CD4-positive, alpha-beta T cell treated with Interleukin-12 subunit alpha and Interleukin-12 subunit beta, for 1 hour (primary cell): ENCODE measurements around the gene CSAG3.
"Not testable (repeated sequence)": the region's sequence is repeated elsewhere in the genome, so short reads cannot be mapped to it uniquely, and the experiment has no call there.

Experiments used
- DNase-seq: peaks from one replicate; pipeline ENCODE4 v3.0.0-alpha.2; 2020

CSAG3 gene

GRCh38 chrX:152758918-152759317, at the start of gene CSAG3:
TSS of gene CSAG3 (plus strand) at chrX:152759218.
- not testable (repeated sequence) for DNase-seq

GRCh38 chrX:152713195-152713594, 45.8 kb upstream of the CSAG3 start:
- not testable (repeated sequence) for DNase-seq

GRCh38 chrX:152713815-152714787, 44.9 kb upstream of the CSAG3 start, which contains the start of gene MAGEA2B:
TSS of gene MAGEA2B (plus strand) at chrX:152714628. CDS start at chrX:152717107, 2,479 bp downstream.
- not testable (repeated sequence) for DNase-seq

- no peak for DNase-seq
Observed at GRCh38 chrX:152725409-152725808, 33.6 kb upstream of the CSAG3 start.

GRCh38 chrX:152733261-152733975, 25.6 kb upstream of the CSAG3 start, which contains the start of the genes CSAG1 and MAGEA12:
TSS of gene CSAG1 (minus strand) at chrX:152733721. CDS start at chrX:152732460, 1,261 bp downstream.
TSS of gene MAGEA12 (plus strand) at chrX:152733757. CDS start at chrX:152736162, 2,405 bp downstream.
- no peak for DNase-seq

GRCh38 chrX:152734143-152734858, 24.7 kb upstream of the CSAG3 start:
- DNase-seq = not testable (repeated sequence)

- DNase-seq = no peak
Observed at GRCh38 chrX:152735101-152735500, 23.9 kb upstream of the CSAG3 start.

- DNase-seq = no peak
Observed at GRCh38 chrX:152735860-152736511, 23.0 kb upstream of the CSAG3 start.

GRCh38 chrX:152736528-152736927, 22.5 kb upstream of the CSAG3 start:
- DNase-seq = not testable (repeated sequence)

GRCh38 chrX:152738560-152738959, 20.5 kb upstream of the CSAG3 start:
- no peak for DNase-seq

- DNase-seq = not testable (repeated sequence)
Observed at GRCh38 chrX:152753686-152754650, 5.0 kb upstream of the CSAG3 start, which contains the start of gene MAGEA2. TSS of gene MAGEA2 (minus strand) at chrX:152753842. CDS start at chrX:152751363, 2,479 bp downstream.

- not testable (repeated sequence) for DNase-seq
Observed at GRCh38 chrX:152754871-152755270, 4.1 kb upstream of the CSAG3 start.

GRCh38 chrX:152759544-152759943, 526 bp downstream of the CSAG3 start:
- not testable (repeated sequence) for DNase-seq

GRCh38 chrX:152761582-152761981, 2.6 kb downstream of the CSAG3 start:
- not testable (repeated sequence) for DNase-seq

GRCh38 chrX:152766562-152766961, 7.5 kb downstream of the CSAG3 start:
- DNase-seq = not testable (repeated sequence)

- not testable (repeated sequence) for DNase-seq
Observed at GRCh38 chrX:152769549-152770289, 10.7 kb downstream of the CSAG3 start, which contains the start of gene MAGEA6. TSS of gene MAGEA6 (minus strand) at chrX:152769689. CDS start at chrX:152767650, 2,039 bp downstream.

- DNase-seq = not testable (repeated sequence)
Observed at GRCh38 chrX:152787062-152787461, 28.0 kb downstream of the CSAG3 start.

GRCh38 chrX:152798945-152799344, 39.9 kb downstream of the CSAG3 start:
- no peak for DNase-seq

- no peak for DNase-seq
Observed at GRCh38 chrX:152806035-152806434, 47.0 kb downstream of the CSAG3 start.
